AG04450 (cell line): Measurements from ENCODE around the gene BTAF1. TPM values are rescaled to one million over a fixed set of nuclear protein-coding genes. Genes with fewer than 3 reads are reported as not detected.

Experiments used
- CTCF ChIA-PET: fragments of 300-600, 350-600 bp; formaldehyde crosslinking; extraction: SDS; loops from one replicate; lab custom pipeline; 2022; ENCODE audit warnings: antibody characterized with exemption, inconsistent platforms; lab: Charles Lee
- POLR2A ChIA-PET: fragments of 350-600 bp; formaldehyde crosslinking; extraction: SDS; loops from one replicate; lab custom pipeline; 2021; ENCODE audit warnings: antibody characterized with exemption, inconsistent platforms; lab: Yijun Ruan, JAX
- DNase-seq: peaks from one replicate; pipeline ENCODE4 v3.0.0-alpha.2; 2011; ENCODE audit warnings: low read depth, low spot score
- H3K27ac ChIP-seq: one replicate; pipeline ENCODE4 v1.5.1; 2012; ENCODE audit warnings: low read depth, low read length, control low read depth
- H3K27me3 ChIP-seq: one replicate; pipeline ENCODE4 v1.6.0; 2012; ENCODE audit warnings: low read length; ENCODE audit not compliant: control insufficient read depth, insufficient read depth
- H3K4me3 ChIP-seq: 2 replicates; pipeline ENCODE4 v1.5.1; 2011; ENCODE audit warnings: mild to moderate bottlenecking, low read depth, low read length, control low read depth
- H3K9me3 ChIP-seq: 2 replicates; pipeline ENCODE4 v1.5.1; 2012; ENCODE audit warnings: low read length; ENCODE audit not compliant: control insufficient read depth, insufficient read depth
- polyA plus RNA-seq: library from polyadenylated mRNA; depleted of rRNA; stranded (reverse); fragments of >200 nt; gene quantifications from 2 replicates; pipeline ENCODE4 v1.2.3, GENCODE V29; 2011
- TF ChIP-seq, protein P1 (sequence below): IDR thresholded peaks from 2 replicates; pipeline ENCODE4 v1.5.1; 2011; ENCODE audit warnings: low read depth, low read length, control low read depth, inconsistent platforms

Gene BTAF1
- polyA plus RNA-seq, 1 experiment: 35.0 TPM

GRCh38 chr10:92001995-92002394, 78.4 kb downstream of the BTAF1 start:
- H3K4me3 ChIP-seq: no peak overlapping the region
- TF ChIP-seq, protein P1, sequence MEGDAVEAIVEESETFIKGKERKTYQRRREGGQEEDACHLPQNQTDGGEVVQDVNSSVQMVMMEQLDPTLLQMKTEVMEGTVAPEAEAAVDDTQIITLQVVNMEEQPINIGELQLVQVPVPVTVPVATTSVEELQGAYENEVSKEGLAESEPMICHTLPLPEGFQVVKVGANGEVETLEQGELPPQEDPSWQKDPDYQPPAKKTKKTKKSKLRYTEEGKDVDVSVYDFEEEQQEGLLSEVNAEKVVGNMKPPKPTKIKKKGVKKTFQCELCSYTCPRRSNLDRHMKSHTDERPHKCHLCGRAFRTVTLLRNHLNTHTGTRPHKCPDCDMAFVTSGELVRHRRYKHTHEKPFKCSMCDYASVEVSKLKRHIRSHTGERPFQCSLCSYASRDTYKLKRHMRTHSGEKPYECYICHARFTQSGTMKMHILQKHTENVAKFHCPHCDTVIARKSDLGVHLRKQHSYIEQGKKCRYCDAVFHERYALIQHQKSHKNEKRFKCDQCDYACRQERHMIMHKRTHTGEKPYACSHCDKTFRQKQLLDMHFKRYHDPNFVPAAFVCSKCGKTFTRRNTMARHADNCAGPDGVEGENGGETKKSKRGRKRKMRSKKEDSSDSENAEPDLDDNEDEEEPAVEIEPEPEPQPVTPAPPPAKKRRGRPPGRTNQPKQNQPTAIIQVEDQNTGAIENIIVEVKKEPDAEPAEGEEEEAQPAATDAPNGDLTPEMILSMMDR: no peak
- POLR2A ChIA-PET: no interaction called here
- no peak for DNase-seq
- peaks cover 3% of the 10 kb centered on the region; the same call in 1 of the 2 replicates for H3K9me3 ChIP-seq
- CTCF ChIA-PET: no interaction called here
- H3K27me3 ChIP-seq: no peaks in the 10 kb centered on the region
- H3K27ac ChIP-seq: no peak overlapping the region

DNA sequence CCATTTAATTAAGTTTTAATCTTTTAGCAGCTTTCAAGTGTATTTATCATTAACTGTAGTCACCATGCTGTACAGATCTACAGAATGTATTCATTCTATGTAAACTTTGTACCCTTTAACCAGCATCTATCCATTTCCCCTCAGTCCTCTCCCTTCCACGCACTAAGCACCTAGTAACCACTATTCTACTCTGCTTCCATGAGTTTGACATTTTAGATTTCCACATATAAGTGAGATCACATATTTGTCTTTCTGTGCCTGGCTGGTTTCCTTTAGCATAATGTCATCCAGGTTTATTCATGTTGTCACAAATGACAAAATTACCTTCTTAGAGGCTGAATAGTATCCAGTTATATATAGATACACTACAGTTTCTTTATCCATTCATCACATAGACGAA, 79.7 kb downstream of the BTAF1 start:
- CTCF ChIA-PET: no interaction called here
- no peak overlapping the region for H3K27ac ChIP-seq
- H3K4me3 ChIP-seq: no peak overlapping the region
- no peak for DNase-seq
- H3K9me3 ChIP-seq: peaks cover 3% of the 10 kb centered on the region; the same call in 1 of the 2 replicates
- TF ChIP-seq, protein P1: no peak
- POLR2A ChIA-PET: no interaction called here
- no peaks in the 10 kb centered on the region for H3K27me3 ChIP-seq

DNA sequence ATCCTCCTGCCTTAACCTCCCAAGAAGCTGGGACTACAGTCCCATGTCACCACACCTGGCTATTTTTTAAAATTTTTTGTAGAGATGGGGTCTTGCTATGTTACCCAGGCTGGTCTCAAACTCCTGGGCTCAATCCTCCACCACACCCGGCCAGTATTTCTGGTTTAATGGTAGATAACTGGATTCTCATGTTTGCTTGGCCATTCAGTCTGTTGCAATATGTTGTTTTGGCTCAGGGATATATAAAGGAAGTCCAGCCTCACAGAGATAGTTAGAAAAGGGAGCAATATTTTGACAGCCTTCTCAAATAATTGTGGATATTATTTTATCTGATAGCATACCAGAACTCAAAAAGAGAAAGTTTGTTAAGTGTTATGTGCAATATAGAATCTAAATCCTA, 82.4 kb downstream of the BTAF1 start:
- Histone ChIP-seq H3K9me3 (peaks cover 3% of the 10 kb centered on the region; the same call in 1 of the 2 replicates), H3K27ac (no peak overlapping the region), H3K4me3 (no peak overlapping the region), H3K27me3 (no peaks in the 10 kb centered on the region)
- DNase-seq: no peak
- TF ChIP-seq, protein P1: no peak
- CTCF ChIA-PET: interaction anchor here (0.6 kb wide), 1 partner anchor 288 kb away, joined by 3 read pairs; no protein-coding TSS in a partner anchor
- POLR2A ChIA-PET: no interaction called here

DNA sequence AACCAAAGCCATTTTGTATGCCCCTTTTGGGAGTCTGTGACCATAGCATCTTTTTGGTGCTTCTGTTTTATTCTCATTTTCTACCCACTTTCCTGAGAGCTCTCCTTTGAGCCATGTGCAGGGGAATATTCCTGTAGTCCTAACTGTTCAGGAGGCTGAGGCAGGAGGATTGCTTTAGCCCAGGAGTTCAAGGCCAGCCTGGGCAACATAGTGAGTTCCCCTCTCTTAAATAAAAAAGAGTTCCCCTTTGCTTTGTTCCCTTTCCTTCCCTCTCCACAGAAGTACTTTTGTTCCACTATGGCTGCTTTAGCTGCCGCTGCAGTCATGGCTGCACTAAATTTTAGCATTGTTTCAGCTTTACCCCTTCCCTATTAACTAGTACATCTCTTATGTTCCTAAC, 85.9 kb downstream of the BTAF1 start:
- H3K9me3 ChIP-seq: no peaks in the 10 kb centered on the region
- POLR2A ChIA-PET: no interaction called here
- DNase-seq: no peak
- no peak overlapping the region for H3K27ac ChIP-seq
- CTCF ChIA-PET: interaction anchor here (1.8 kb wide), 1 partner anchor 16 kb away, joined by 4 read pairs; no protein-coding TSS in a partner anchor
- no peaks in the 10 kb centered on the region for H3K27me3 ChIP-seq
- H3K4me3 ChIP-seq: no peak overlapping the region
- TF ChIP-seq, protein P1: no peak

DNA sequence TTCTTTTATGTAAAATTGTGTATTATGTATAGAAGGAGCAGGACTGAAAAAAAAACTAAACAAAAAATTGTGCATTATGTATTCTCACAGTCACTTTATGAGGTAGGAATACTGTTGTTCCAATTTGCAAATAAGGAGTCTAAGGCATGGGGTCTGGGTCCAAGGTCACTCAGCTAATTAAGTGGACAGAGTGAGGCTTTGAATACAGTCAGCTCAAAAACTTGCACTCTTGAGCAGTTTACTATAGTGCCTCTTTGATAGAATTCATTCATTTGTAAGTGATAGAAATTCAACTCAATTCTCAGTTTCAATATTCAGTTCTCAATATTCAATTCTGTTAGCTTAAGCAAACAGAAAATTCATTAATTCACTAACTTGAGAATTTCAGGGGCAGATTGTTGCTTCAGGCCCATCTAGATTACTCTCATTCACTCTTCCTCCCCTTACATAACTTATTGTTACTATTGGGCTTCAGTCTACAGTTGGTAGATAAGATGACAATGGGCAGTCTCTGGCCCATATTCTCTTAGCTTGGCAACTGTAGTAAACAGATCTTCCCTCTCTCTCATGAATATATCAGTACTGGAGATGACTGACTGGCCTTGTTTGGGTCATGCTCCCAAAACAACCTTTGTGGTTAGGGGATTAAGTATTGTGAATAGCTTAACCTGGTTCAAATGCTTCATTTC, 86.6 kb downstream of the BTAF1 start:
- Histone ChIP-seq H3K4me3 (no peak overlapping the region), H3K9me3 (no peaks in the 10 kb centered on the region), H3K27ac (no peak overlapping the region), H3K27me3 (no peaks in the 10 kb centered on the region)
- TF ChIP-seq, protein P1: no peak
- no peak for DNase-seq
- CTCF ChIA-PET: interaction anchor here (1.8 kb wide), 1 partner anchor 16 kb away, joined by 4 read pairs; no protein-coding TSS in a partner anchor
- POLR2A ChIA-PET: no interaction called here
